BJ (cell line): ENCODE measurements around the gene KLF7. TPM values are rescaled to one million over a fixed set of nuclear protein-coding genes. Genes with fewer than 3 reads are reported as not detected.

Source experiments
- CTCF ChIA-PET: fragments of 350-600 bp; formaldehyde crosslinking; extraction: SDS; loops from one replicate; lab custom pipeline; 2021; ENCODE audit warnings: antibody characterized with exemption, inconsistent platforms; lab: Yijun Ruan, JAX
- POLR2A ChIA-PET: fragments of 300-600 bp; sonication (Branson Sonifier 250); formaldehyde crosslinking; extraction: SDS; loops from one replicate; lab custom pipeline; 2021; ENCODE audit warnings: antibody characterized with exemption; lab: Charles Lee
- DNase-seq: peaks from one replicate; pipeline ENCODE4 v3.0.0-alpha.2; 2011; ENCODE audit warnings: low read depth
- H3K27me3 ChIP-seq: 2 replicates; pipeline ENCODE4 v1.6.0; 2011; ENCODE audit warnings: low read length; ENCODE audit not compliant: control insufficient read depth, insufficient read depth
- H3K36me3 ChIP-seq: 2 replicates; pipeline ENCODE4 v1.5.1; 2011; ENCODE audit warnings: low read length; ENCODE audit not compliant: control insufficient read depth, insufficient read depth
- H3K4me3 ChIP-seq: 2 replicates; pipeline ENCODE4 v1.5.1; 2011; ENCODE audit warnings: low read depth, mild to moderate bottlenecking, control low read depth, low read length
- CTCF ChIP-seq: IDR thresholded peaks from 2 replicates; pipeline ENCODE4 v1.5.1; 2011; ENCODE audit warnings: low read depth, mild to moderate bottlenecking, control low read depth, inconsistent platforms, low read length, moderate library complexity; ENCODE audit not compliant: insufficient read depth
- polyA plus RNA-seq: library from polyadenylated mRNA; depleted of rRNA; stranded (reverse); fragments of >200 nt; gene quantifications from 2 replicates; pipeline ENCODE4 v1.2.3, GENCODE V29; 2011

KLF7 gene
- polyA plus RNA-seq, 1 experiment: 41.9 TPM

- POLR2A ChIA-PET: no interaction called here
- H3K27me3 ChIP-seq: no peaks in the 10 kb centered on the region
- peaks cover 13% of the 10 kb centered on the region for H3K36me3 ChIP-seq
- no peak for TF ChIP-seq CTCF
- DNase-seq: no peak
- CTCF ChIA-PET: no interaction called here
- H3K4me3 ChIP-seq: no peak overlapping the region
Observed at GRCh38 chr2:207110310-207110709, 55.4 kb downstream of the KLF7 start.

- Histone ChIP-seq H3K27me3 (no peaks in the 10 kb centered on the region), H3K36me3 (peaks cover 16% of the 10 kb centered on the region), H3K4me3 (no peak overlapping the region)
- no peak for TF ChIP-seq CTCF
- DNase-seq: no peak
- CTCF ChIA-PET: interaction anchor here (1.4 kb wide), 1 partner anchor 35 kb away, joined by 3 read pairs; no protein-coding TSS in a partner anchor
- POLR2A ChIA-PET: no interaction called here
Observed at GRCh38 chr2:207109768-207110167, 56.0 kb downstream of the KLF7 start.

GRCh38 chr2:207108440-207108839, 57.3 kb downstream of the KLF7 start:
- no peak overlapping the region for H3K4me3 ChIP-seq
- no peak for TF ChIP-seq CTCF
- DNase-seq: no peak
- POLR2A ChIA-PET: no interaction called here
- CTCF ChIA-PET: interaction anchor here (0.7 to 1.4 kb wide), 2 partner anchors 34 to 164 kb away, joined by 3 read pairs; no protein-coding TSS in a partner anchor
- peaks cover 16% of the 10 kb centered on the region for H3K36me3 ChIP-seq
- H3K27me3 ChIP-seq: no peaks in the 10 kb centered on the region

GRCh38 chr2:207107551-207107950, 58.2 kb downstream of the KLF7 start:
- H3K27me3 ChIP-seq: no peaks in the 10 kb centered on the region
- no peak for TF ChIP-seq CTCF
- ChIA-PET CTCF (interaction anchor here (1.0 kb wide), 1 partner anchor 11 kb away, joined by 3 read pairs; no protein-coding TSS in a partner anchor), POLR2A (no interaction called here)
- H3K36me3 ChIP-seq: peaks cover 16% of the 10 kb centered on the region
- no peak for DNase-seq
- H3K4me3 ChIP-seq: no peak overlapping the region

GRCh38 chr2:207107131-207107530, 58.6 kb downstream of the KLF7 start:
- Histone ChIP-seq H3K36me3 (peaks cover 16% of the 10 kb centered on the region), H3K27me3 (no peaks in the 10 kb centered on the region), H3K4me3 (no peak overlapping the region)
- POLR2A ChIA-PET: no interaction called here
- DNase-seq: no peak
- no peak for TF ChIP-seq CTCF
- CTCF ChIA-PET: interaction anchor here (1.0 kb wide), 1 partner anchor 11 kb away, joined by 3 read pairs; no protein-coding TSS in a partner anchor
